Natural killer cell (primary cell): Measurements from ENCODE around the gene TECTA. TPM values are rescaled to one million over a fixed set of nuclear protein-coding genes. Genes with fewer than 3 reads are reported as not detected.

Source experiments
- ATAC-seq, 3 donors: fragments of 150-1000 bp in 2 of 3; fragments of 200-7000 bp in 1 of 3; cut with Tn5 transposase; 1 replicate in 1 of 3; 2 replicates in 2 of 3; pipeline ENCODE4 v1.10.0; 2021; ENCODE audit warnings: mild to moderate bottlenecking in 2 of 3, moderate library complexity in 2 of 3
- DNase-seq, 2 donors: peaks; one replicate each; pipeline versions ENCODE4 v3.0.0 to v3.0.0-alpha.2; 2013 to 2021; ENCODE audit warnings: mixed read lengths in 1 of 2
- H3K27ac ChIP-seq: one replicate; pipeline ENCODE4 v1.5.1; 2013; ENCODE audit warnings: mild to moderate bottlenecking, low read length
- H3K27me3 ChIP-seq: one replicate; pipeline ENCODE4 v1.6.1; 2013; ENCODE audit warnings: low read length; ENCODE audit not compliant: control insufficient read depth, insufficient read depth
- H3K36me3 ChIP-seq: one replicate; pipeline ENCODE4 v1.6.1; 2013; ENCODE audit warnings: low read length; ENCODE audit not compliant: control insufficient read depth, insufficient read depth
- H3K4me1 ChIP-seq: one replicate; pipeline ENCODE4 v1.6.1; 2013; ENCODE audit warnings: low read length; ENCODE audit not compliant: control insufficient read depth, insufficient read depth
- H3K4me3 ChIP-seq: one replicate; pipeline ENCODE4 v1.5.1; 2013; ENCODE audit warnings: low read length
- H3K9me3 ChIP-seq: one replicate; pipeline ENCODE4 v1.6.1; 2013; ENCODE audit warnings: low read length; ENCODE audit not compliant: control insufficient read depth, insufficient read depth
- H3K27ac Mint-ChIP-seq, 2 donors: one replicate each; pipeline ENCODE4 v1.8.0; 2022; ENCODE audit warnings: mild to moderate bottlenecking in 2 of 2, mixed read lengths in 2 of 2, moderate library complexity in 1 of 2
- H3K27me3 Mint-ChIP-seq, 2 donors: one replicate each; pipeline ENCODE4 v1.8.0; 2022; ENCODE audit warnings: low read depth in 2 of 2, mixed read lengths in 2 of 2
- H3K36me3 Mint-ChIP-seq: one replicate; pipeline ENCODE4 v1.8.0; 2022; ENCODE audit warnings: mixed read lengths
- H3K4me1 Mint-ChIP-seq, 2 donors: one replicate each; pipeline ENCODE4 v1.8.0; 2022; ENCODE audit warnings: mixed read lengths in 2 of 2
- H3K4me3 Mint-ChIP-seq: one replicate; pipeline ENCODE4 v1.8.0; 2022; ENCODE audit warnings: mild to moderate bottlenecking, moderate library complexity, mixed read lengths
- H3K9me3 Mint-ChIP-seq, 2 donors: one replicate each; pipeline ENCODE4 v1.8.0; 2022; ENCODE audit warnings: mixed read lengths in 2 of 2
- CTCF ChIP-seq: fragments of 200-600 bp; IDR thresholded peaks from one replicate; pipeline ENCODE4 v1.8.0; 2022; ENCODE audit warnings: antibody characterized with exemption
- WGBS: methylation state at CpG from one replicate; pipeline ENCODE4 v1.1.7; 2013; ENCODE audit warnings: missing lambda C conversion rate; ENCODE audit not compliant: insufficient coverage; 5-methylcytosine and 5-hydroxymethylcytosine counted together
- intact Hi-C: fragments of 100-400 bp; cut with micrococcal nuclease; formaldehyde crosslinking; loops from one replicate; pipeline ENCODE4 v1.14.2; 2022
- total RNA-seq, 4 donors: library from RNA; stranded (reverse); fragments of 120-200 nt in 1 of 4; gene quantifications; one replicate each; pipeline versions ENCODE4 v1.2.3 to v1.2.4, GENCODE V29; 2013 to 2022

The TECTA gene
- total RNA-seq, 3 donors from 2014 or later (not counting 1 experiment from before 2014, with no cell fraction given) = 0.50 to 0.57 (median 0.56) TPM

GRCh38 chr11:121071846-121072450 is 29.1 kb upstream of the TECTA start:
- intact Hi-C loops = no loop called here
- H3K36me3 ChIP-seq = peaks cover 13% of the 10 kb centered on the region
- H3K36me3 Mint-ChIP-seq = no peaks in the 10 kb centered on the region
- 97% methylated on average over 4 of the region's 5 CpGs for WGBS
- no peaks in the 10 kb centered on the region for H3K4me1 ChIP-seq
- peaks cover 0 to 5% of the 10 kb centered on the region in 2 donors for H3K4me1 Mint-ChIP-seq
- TF ChIP-seq CTCF = no peak
- no peak overlapping the region for H3K27ac ChIP-seq
- no peaks in the 10 kb centered on the region for H3K27me3 Mint-ChIP-seq
- no peaks in the 10 kb centered on the region for H3K9me3 ChIP-seq
- no peak for DNase-seq
- no peaks in the 10 kb centered on the region for H3K9me3 Mint-ChIP-seq
- ATAC-seq = no peak
- no peak overlapping the region for H3K4me3 ChIP-seq
- no peak overlapping the region for H3K4me3 Mint-ChIP-seq
- H3K27me3 ChIP-seq = no peaks in the 10 kb centered on the region
- no peak overlapping the region for H3K27ac Mint-ChIP-seq

- 100% methylated on average over 2 of the region's 3 CpGs for WGBS
- Histone ChIP-seq H3K4me3 (no peak overlapping the region), H3K36me3 (peaks cover 4% of the 10 kb centered on the region), H3K27me3 (no peaks in the 10 kb centered on the region), H3K27ac (no peak overlapping the region), H3K9me3 (no peaks in the 10 kb centered on the region), H3K4me1 (no peaks in the 10 kb centered on the region)
- DNase-seq (no peak), ATAC-seq (no peak)
- intact Hi-C loops = no loop called here
- Mint-ChIP-seq H3K4me1 (no peaks in the 10 kb centered on the region), H3K27ac (no peak overlapping the region), H3K4me3 (no peak overlapping the region), H3K36me3 (peaks cover 13% of the 10 kb centered on the region), H3K9me3 (no peaks in the 10 kb centered on the region), H3K27me3 (no peaks in the 10 kb centered on the region)
- no peak for TF ChIP-seq CTCF
Measured at GRCh38 chr11:121081321-121081720, 19.7 kb upstream of the TECTA start.

- intact Hi-C loops = no loop called here
- H3K4me3 ChIP-seq = no peak overlapping the region
- Mint-ChIP-seq H3K36me3 (peaks cover 21% of the 10 kb centered on the region), H3K27me3 (no peaks in the 10 kb centered on the region), H3K4me1 (no peaks in the 10 kb centered on the region), H3K27ac (no peak overlapping the region), H3K9me3 (no peaks in the 10 kb centered on the region), H3K4me3 (no peak overlapping the region)
- 100% methylated on average over 1 of the region's 1 CpG for WGBS
- no peaks in the 10 kb centered on the region for H3K27me3 ChIP-seq
- no peak overlapping the region for H3K27ac ChIP-seq
- H3K4me1 ChIP-seq = no peaks in the 10 kb centered on the region
- ATAC-seq = no peak
- DNase-seq = no peak
- no peak for TF ChIP-seq CTCF
- H3K36me3 ChIP-seq = peaks cover 11% of the 10 kb centered on the region
- H3K9me3 ChIP-seq = no peaks in the 10 kb centered on the region
Measured at GRCh38 chr11:121082219-121082618, 18.8 kb upstream of the TECTA start.

GRCh38 chr11:121082670-121083069 is 18.4 kb upstream of the TECTA start:
- Mint-ChIP-seq H3K4me3 (no peak overlapping the region), H3K27ac (no peak overlapping the region), H3K9me3 (no peaks in the 10 kb centered on the region), H3K27me3 (no peaks in the 10 kb centered on the region), H3K36me3 (peaks cover 25% of the 10 kb centered on the region), H3K4me1 (no peaks in the 10 kb centered on the region)
- H3K4me3 ChIP-seq = no peak overlapping the region
- WGBS = 100% methylated on average over 1 of the region's 1 CpG
- intact Hi-C loops = no loop called here
- no peaks in the 10 kb centered on the region for H3K27me3 ChIP-seq
- no peak overlapping the region for H3K27ac ChIP-seq
- H3K9me3 ChIP-seq = no peaks in the 10 kb centered on the region
- no peak for DNase-seq
- no peak for TF ChIP-seq CTCF
- peaks cover 15% of the 10 kb centered on the region for H3K36me3 ChIP-seq
- no peaks in the 10 kb centered on the region for H3K4me1 ChIP-seq
- ATAC-seq = no peak
